Cardiac muscle cell (in vitro differentiated cells and primary cell): ENCODE results near the gene TEP1. TPM values are rescaled to one million over a fixed set of nuclear protein-coding genes. Genes with fewer than 3 reads are reported as not detected.
A peak's percentile ranks its signal among the peaks of the same experiment; 100 is the strongest.
"Not testable (repeated sequence)": the region's sequence is repeated elsewhere in the genome, so short reads cannot be mapped to it uniquely, and the experiment has no call there.

ENCODE experiments used
- DNase-seq, 2 donors: peaks; one replicate each; pipeline versions ENCODE4 v3.0.0 to v3.0.0-alpha.2; 2010 to 2017; ENCODE audit warnings: low read depth in 1 of 2, low spot score in 1 of 2
- H3K27ac ChIP-seq: fragments of 200-600 bp; sonication (generic); 2 replicates; pipeline ENCODE4 v1.5.1; 2016
- H3K27me3 ChIP-seq: fragments of 200-600 bp; sonication (generic); 2 replicates; pipeline ENCODE4 v1.6.0; 2016; ENCODE audit warnings: control low read depth
- H3K36me3 ChIP-seq: fragments of 200-600 bp; sonication (generic); 2 replicates; pipeline ENCODE4 v1.5.1; 2016; ENCODE audit warnings: control low read depth
- H3K4me1 ChIP-seq: fragments of 200-600 bp; sonication (generic); 2 replicates; pipeline ENCODE4 v1.8.1; 2017; ENCODE audit warnings: low read depth, mild to moderate bottlenecking, mixed run types
- H3K4me3 ChIP-seq: fragments of 200-600 bp; sonication (generic); 2 replicates; pipeline ENCODE4 v1.5.1; 2016; ENCODE audit warnings: mild to moderate bottlenecking
- H3K9me3 ChIP-seq: fragments of 200-600 bp; sonication (generic); 2 replicates; pipeline ENCODE4 v1.5.1; 2017; ENCODE audit warnings: low read depth, mild to moderate bottlenecking, control low read depth
- CTCF ChIP-seq: IDR thresholded peaks from 2 replicates; pipeline ENCODE4 v1.5.1; 2012; ENCODE audit warnings: low read depth, mild to moderate bottlenecking, low read length
- polyA plus RNA-seq: library from polyadenylated mRNA; unstranded; fragments of >200 nt; fragmentation: Nextera tagmentation; extraction: Ambion mirVana; gene quantifications from 2 replicates; pipeline ENCODE4 v1.2.1, GENCODE V29; 2016
- total RNA-seq: library from RNA; depleted of rRNA; stranded (reverse); fragments of >200 nt; gene quantifications from 2 replicates; pipeline ENCODE4 v1.2.3, GENCODE V29; 2016

The TEP1 gene
- total and polyA plus RNA-seq, 2 experiments from 2014 or later: 5.1 to 8.5 TPM

GRCh38 chr14:20372796-20373195 lies 40.5 kb downstream of the TEP1 start:
- H3K27me3 ChIP-seq: no peaks in the 10 kb centered on the region
- peaks cover 48% of the 10 kb centered on the region for H3K36me3 ChIP-seq
- no peak for TF ChIP-seq CTCF
- H3K9me3 ChIP-seq: no peaks in the 10 kb centered on the region
- no peaks in the 10 kb centered on the region for H3K4me1 ChIP-seq
- DNase-seq: no peak
- no peak overlapping the region for H3K27ac ChIP-seq
- no peak overlapping the region for H3K4me3 ChIP-seq

GRCh38 chr14:20365928-20366327 lies 47.4 kb downstream of the TEP1 start:
- no peak for TF ChIP-seq CTCF
- H3K4me1 ChIP-seq: no peaks in the 10 kb centered on the region

GRCh38 chr14:20358474-20358873 lies 54.8 kb downstream of the TEP1 start:
- DNase-seq: not testable (repeated sequence)
- peaks cover 45% of the 10 kb centered on the region for H3K36me3 ChIP-seq

More at GRCh38 chr14:20365928-20366327, 47.4 kb downstream of the TEP1 start:
- no peak overlapping the region for H3K27ac ChIP-seq
- no peaks in the 10 kb centered on the region for H3K27me3 ChIP-seq
- no peak for DNase-seq
- no peaks in the 10 kb centered on the region for H3K9me3 ChIP-seq
- no peak overlapping the region for H3K4me3 ChIP-seq
- H3K36me3 ChIP-seq: peaks cover 24% of the 10 kb centered on the region

GRCh38 chr14:20356422-20356821 lies 56.9 kb downstream of the TEP1 start:
- no peaks in the 10 kb centered on the region for H3K4me1 ChIP-seq
- DNase-seq: peak in 1 of 2 donors; percentile 5
- H3K9me3 ChIP-seq: no peaks in the 10 kb centered on the region
- no peak overlapping the region for H3K4me3 ChIP-seq
- no peak for TF ChIP-seq CTCF
- H3K27ac ChIP-seq: no peak overlapping the region
- H3K27me3 ChIP-seq: no peaks in the 10 kb centered on the region
- H3K36me3 ChIP-seq: peaks cover 53% of the 10 kb centered on the region

More at GRCh38 chr14:20358474-20358873, 54.8 kb downstream of the TEP1 start:
- H3K4me1 ChIP-seq, H3K9me3 ChIP-seq, H3K27me3 ChIP-seq, H3K27ac ChIP-seq, H3K4me3 ChIP-seq: not testable (repeated sequence)

GRCh38 chr14:20350860-20351259 lies 62.4 kb downstream of the TEP1 start:
- H3K4me3 ChIP-seq: no peak overlapping the region
- no peaks in the 10 kb centered on the region for H3K27me3 ChIP-seq
- H3K36me3 ChIP-seq: peaks cover 63% of the 10 kb centered on the region
- H3K4me1 ChIP-seq: no peaks in the 10 kb centered on the region
- H3K27ac ChIP-seq: no peak overlapping the region
- TF ChIP-seq CTCF: peak; percentile 38
- DNase-seq: peak in 1 of 2 donors; percentile 34
- no peaks in the 10 kb centered on the region for H3K9me3 ChIP-seq

- DNase-seq: no peak
- Histone ChIP-seq H3K4me3 (no peak overlapping the region), H3K4me1 (no peaks in the 10 kb centered on the region), H3K36me3 (peaks cover 58% of the 10 kb centered on the region), H3K27ac (no peak overlapping the region), H3K27me3 (no peaks in the 10 kb centered on the region), H3K9me3 (no peaks in the 10 kb centered on the region)
- TF ChIP-seq CTCF: no peak
These were observed 63.0 kb downstream of the TEP1 start for GRCh38 chr14:20350282-20350681.
